LNCAP (cell line): ENCODE measurements around the gene HAGHL.

Experiments used
- CTCF ChIP-seq: fragments of 450-650 bp; IDR thresholded peaks from 2 replicates; pipeline ENCODE4 v1.5.1; 2017; ENCODE audit warnings: mild to moderate bottlenecking

Gene HAGHL

GRCh38 chr16:694187-694862, 32.6 kb upstream of the HAGHL start:
- TF ChIP-seq CTCF, result no peak

- no peak for TF ChIP-seq CTCF
Measured at GRCh38 chr16:694863-695354, 32.0 kb upstream of the HAGHL start.

- no peak for TF ChIP-seq CTCF
Measured at GRCh38 chr16:695355-696089, 31.4 kb upstream of the HAGHL start.

GRCh38 chr16:698911-699671, 27.8 kb upstream of the HAGHL start:
- TF ChIP-seq CTCF, result no peak

GRCh38 chr16:700684-701584, 26.0 kb upstream of the HAGHL start:
- no peak for TF ChIP-seq CTCF

GRCh38 chr16:702341-702740, 24.6 kb upstream of the HAGHL start:
- TF ChIP-seq CTCF, result no peak

GRCh38 chr16:703406-703805, 23.5 kb upstream of the HAGHL start:
- TF ChIP-seq CTCF, result no peak
